Caco-2 (cell line): ENCODE data around the gene REC8. TPM values are rescaled to one million over a fixed set of nuclear protein-coding genes. Genes with fewer than 3 reads are reported as not detected.
"Not testable (repeated sequence)": the region's sequence is repeated elsewhere in the genome, so short reads cannot be mapped to it uniquely, and the experiment has no call there.

Experiments used
- BruUV-seq: library from RNA; stranded (reverse); fragments of 400-500 nt; replicated peaks from 2 replicates; lab custom pipeline; 2021; lab: Mats Ljungman, UMichigan
- CTCF ChIA-PET: fragments of 300-600 bp; sonication (Branson Sonifier 250); formaldehyde crosslinking; loops from one replicate; lab custom pipeline; 2022; ENCODE audit warnings: antibody characterized with exemption; lab: Charles Lee
- POLR2A ChIA-PET: fragments of 300-600 bp; sonication (Branson Sonifier 250); formaldehyde crosslinking; loops from one replicate; lab custom pipeline; 2022; ENCODE audit warnings: antibody characterized with exemption; lab: Charles Lee
- DNase-seq, 2 experiments: peaks; one replicate each; pipeline versions ENCODE4 v3.0.0 to v3.0.0-alpha.2; 2020 to 2022
- H3K27me3 ChIP-seq: replicated peaks from 2 replicates; pipeline ENCODE4 v1.6.0; 2011; ENCODE audit warnings: low read length; ENCODE audit not compliant: control insufficient read depth, insufficient read depth
- H3K36me3 ChIP-seq: 2 replicates; pipeline ENCODE4 v1.5.1; 2011; ENCODE audit warnings: low read length; ENCODE audit not compliant: control insufficient read depth, insufficient read depth
- H3K4me1 ChIP-seq: fragments of 250-450 bp; sonication (Bioruptor Pico); 2 replicates; pipeline ENCODE4 v1.5.1; 2020; ENCODE audit warnings: mild to moderate bottlenecking
- H3K4me3 ChIP-seq: 2 replicates; pipeline ENCODE4 v1.5.1; 2011; ENCODE audit warnings: low read depth, mild to moderate bottlenecking, control low read depth, low read length
- H3K9me3 ChIP-seq: fragments of 250-450 bp; sonication (Bioruptor Pico); 2 replicates; pipeline ENCODE4 v1.5.1; 2020; ENCODE audit warnings: mild to moderate bottlenecking, moderate library complexity
- H3K27ac Mint-ChIP-seq: one replicate; pipeline ENCODE4 v1.8.0; 2022; ENCODE audit warnings: mixed read lengths; ENCODE audit not compliant: unreplicated experiment
- H3K27me3 Mint-ChIP-seq: one replicate; pipeline ENCODE4 v1.8.0; 2022; ENCODE audit warnings: mixed read lengths; ENCODE audit not compliant: insufficient read depth, unreplicated experiment
- H3K36me3 Mint-ChIP-seq: one replicate; pipeline ENCODE4 v1.8.0; 2022; ENCODE audit warnings: mild to moderate bottlenecking, mixed read lengths; ENCODE audit not compliant: insufficient read depth, unreplicated experiment
- H3K4me1 Mint-ChIP-seq: one replicate; pipeline ENCODE4 v1.8.0; 2022; ENCODE audit warnings: low read depth, mixed read lengths; ENCODE audit not compliant: unreplicated experiment
- H3K4me3 Mint-ChIP-seq: one replicate; pipeline ENCODE4 v1.8.0; 2022; ENCODE audit warnings: mild to moderate bottlenecking, moderate library complexity, mixed read lengths; ENCODE audit not compliant: unreplicated experiment
- H3K9me3 Mint-ChIP-seq: one replicate; pipeline ENCODE4 v1.8.0; 2022; ENCODE audit warnings: mixed read lengths; ENCODE audit not compliant: unreplicated experiment
- CTCF ChIP-seq, 2 experiments: fragments of 200-600 bp in 1 of 2; IDR thresholded peaks; 1 replicate in 1 of 2; 2 replicates in 1 of 2; pipeline versions ENCODE4 v1.5.1 to v1.8.0; 2011 to 2022; ENCODE audit warnings: antibody characterized with exemption in 1 of 2, control low read depth in 1 of 2, inconsistent platforms in 1 of 2, low read depth in 1 of 2, low read length in 1 of 2, mild to moderate bottlenecking in 1 of 2, moderate library complexity in 1 of 2; ENCODE audit not compliant: insufficient read depth in 1 of 2, severe bottlenecking in 1 of 2, unreplicated experiment in 1 of 2
- intact Hi-C: fragments of 100-400 bp; cut with micrococcal nuclease; formaldehyde crosslinking; loops from one replicate; pipeline ENCODE4 v1.10.0; 2022; ENCODE audit not compliant: unreplicated experiment
- total RNA-seq: library from RNA; stranded (reverse); gene quantifications from 2 replicates; pipeline ENCODE4 v1.2.3, GENCODE V29; 2022

Gene REC8
- total RNA-seq, 1 experiment from 2014 or later = 8.4 TPM

- Histone ChIP-seq H3K36me3 (no peaks in the 10 kb centered on the region; the same call in none of the 2 replicates), H3K27me3 (no peaks in the 10 kb centered on the region), H3K9me3 (no peaks in the 10 kb centered on the region), H3K4me1 (peaks cover 12% of the 10 kb centered on the region), H3K4me3 (peak within 1 kb of the TSS; percentile 70)
- Mint-ChIP-seq H3K4me3 (peak within 1 kb of the TSS; percentile 87), H3K36me3 (peaks cover 56% of the 10 kb centered on the region), H3K27me3 (no peaks in the 10 kb centered on the region), H3K9me3 (no peaks in the 10 kb centered on the region), H3K4me1 (peaks cover 13% of the 10 kb centered on the region), H3K27ac (peak within 1 kb of the TSS; percentile 88)
- peak; percentile 82 to 85 for DNase-seq
- ChIA-PET CTCF (interaction anchor here (0.8 to 1.4 kb wide), 6 partner anchors 20 to 116 kb away, joined by 3 to 9 read pairs (median 4); partner anchors contain the start of genes IRF9, TINF2 and TM9SF1), POLR2A (interaction anchor here (0.8 to 1.0 kb wide), 2 partner anchors 20 to 27 kb away, joined by 7 to 16 read pairs; partner anchors contain the start of genes TINF2 and TM9SF1)
- intact Hi-C loops = loop anchor here (1.0 kb wide), 3 partner anchors 17 to 82 kb away; partner anchors contain the start of genes GMPR2, NEDD8 and TINF2
- BruUV-seq = TSS peak; percentile 6
- peak; percentile 13 to 75 for TF ChIP-seq CTCF (IDR thresholded peaks at IDR 0.05; ENCODE audit: insufficient read depth in 1 of 2, low read depth in 1 of 2, low read length in 1 of 2, severe bottlenecking in 1 of 2, unreplicated experiment in 1 of 2)
Measured at GRCh38 chr14:24215495-24216344, 43.8 kb downstream of the REC8 start, which contains the start of gene MDP1. Gene MDP1 (minus strand): TSS chr14:24216066. CDS start chr14:24215955, 111 bp downstream.

- BruUV-seq = no TSS peak
Measured at GRCh38 chr14:24216345-24216699, 44.4 kb downstream of the REC8 start.

GRCh38 chr14:24216876-24217275, 45.0 kb downstream of the REC8 start:
- DNase-seq, H3K4me3 ChIP-seq, H3K27me3 ChIP-seq, H3K27ac Mint-ChIP-seq, H3K9me3 ChIP-seq, H3K36me3 ChIP-seq, CTCF ChIA-PET, POLR2A ChIA-PET, H3K9me3 Mint-ChIP-seq, H3K27me3 Mint-ChIP-seq, BruUV-seq: not testable (repeated sequence)
- peaks cover 12% of the 10 kb centered on the region for H3K4me1 ChIP-seq
- intact Hi-C loops = loop anchor here (1.0 kb wide), 3 partner anchors 15 to 80 kb away; partner anchors contain the start of genes GMPR2, NEDD8 and TINF2
- H3K4me3 Mint-ChIP-seq = peak overlapping the region; percentile 87
- H3K4me1 Mint-ChIP-seq = peaks cover 13% of the 10 kb centered on the region
- H3K36me3 Mint-ChIP-seq = peaks cover 49% of the 10 kb centered on the region

More at GRCh38 chr14:24216345-24216699, 44.4 kb downstream of the REC8 start:
- H3K27me3 ChIP-seq = no peaks in the 10 kb centered on the region
- Mint-ChIP-seq H3K4me3 (peak overlapping the region; percentile 87), H3K27ac (peak overlapping the region; percentile 88), H3K27me3 (no peaks in the 10 kb centered on the region), H3K36me3 (peaks cover 54% of the 10 kb centered on the region), H3K9me3 (no peaks in the 10 kb centered on the region), H3K4me1 (peaks cover 13% of the 10 kb centered on the region)
- intact Hi-C loops = loop anchor here (1.0 kb wide), 3 partner anchors 16 to 81 kb away; partner anchors contain the start of genes GMPR2, NEDD8 and TINF2
- peak overlapping the region; percentile 70; the same call in 1 of the 2 replicates for H3K4me3 ChIP-seq
- no peaks in the 10 kb centered on the region; the same call in none of the 2 replicates for H3K36me3 ChIP-seq
- CTCF ChIA-PET = interaction anchor here (0.8 to 1.4 kb wide), 6 partner anchors 21 to 116 kb away, joined by 3 to 9 read pairs (median 4); partner anchors contain the start of genes IRF9, TINF2 and TM9SF1
- H3K4me1 ChIP-seq = peaks cover 12% of the 10 kb centered on the region
- POLR2A ChIA-PET = interaction anchor here (0.8 to 1.0 kb wide), 2 partner anchors 21 to 26 kb away, joined by 7 to 16 read pairs; partner anchors contain the start of genes TINF2 and TM9SF1
- H3K9me3 ChIP-seq = no peaks in the 10 kb centered on the region
- TF ChIP-seq CTCF (IDR thresholded peaks at IDR 0.05; ENCODE audit: insufficient read depth in 1 of 2, low read depth in 1 of 2, low read length in 1 of 2, severe bottlenecking in 1 of 2, unreplicated experiment in 1 of 2) = no peak
- no peak for DNase-seq
